ENCODE results near the gene OR2A5.

The OR2A5 gene

GRCh38 chr7:144036302-144036885 lies 12.4 kb upstream of the OR2A5 start:
- no peaks in the 10 kb centered on the region for H3F3A ChIP-seq (ENCODE audit: control insufficient read depth, insufficient read depth)
- no peaks in the 10 kb centered on the region for H3K27me3 ChIP-seq (ENCODE audit: control insufficient read depth, low read length)
- no peak overlapping the region for H3K27ac ChIP-seq (ENCODE audit: low read depth, low read length)
- H3K79me2 ChIP-seq (ENCODE audit: control insufficient read depth, low read length): no peaks in the 10 kb centered on the region
- H3K36me3 ChIP-seq (ENCODE audit: control insufficient read depth, low read length): no peaks in the 10 kb centered on the region
- H3K4me1 ChIP-seq (ENCODE audit: control insufficient read depth, low read length): no peaks in the 10 kb centered on the region
- H3K9me2 ChIP-seq (replicated peaks; ENCODE audit: control insufficient read depth, low read length): no peaks in the 10 kb centered on the region
- no peak overlapping the region for H3K4me3 ChIP-seq (ENCODE audit: low read length)
- no peak for TF ChIP-seq EZH2phosphoT487 (IDR thresholded peaks at IDR 0.05; ENCODE audit: borderline replicate concordance, low read length)
- TF ChIP-seq CTCF (IDR thresholded peaks at IDR 0.05; ENCODE audit: low read depth, low read length, poor library complexity, severe bottlenecking): no peak
- H3K9me3 ChIP-seq (ENCODE audit: control insufficient read depth, insufficient read depth, low read length): no peaks in the 10 kb centered on the region
- H4K20me1 ChIP-seq (ENCODE audit: control insufficient read depth, insufficient read depth, low read depth, low read length): no peaks in the 10 kb centered on the region
- no peak overlapping the region for H3K4me2 ChIP-seq (ENCODE audit: low read length)

- no peaks in the 10 kb centered on the region for H3K9me3 ChIP-seq (ENCODE audit: control insufficient read depth, insufficient read depth, low read length)
- no peaks in the 10 kb centered on the region for H3K27me3 ChIP-seq (ENCODE audit: control insufficient read depth, low read length)
- H3K79me2 ChIP-seq (ENCODE audit: control insufficient read depth, low read length): no peaks in the 10 kb centered on the region
- H4K20me1 ChIP-seq (ENCODE audit: control insufficient read depth, insufficient read depth, low read depth, low read length): no peaks in the 10 kb centered on the region
- no peak overlapping the region for H3K27ac ChIP-seq (ENCODE audit: low read depth, low read length)
- no peaks in the 10 kb centered on the region for H3F3A ChIP-seq (ENCODE audit: control insufficient read depth, insufficient read depth)
- H3K4me1 ChIP-seq (ENCODE audit: control insufficient read depth, low read length): no peaks in the 10 kb centered on the region
- no peaks in the 10 kb centered on the region for H3K9me2 ChIP-seq (replicated peaks; ENCODE audit: control insufficient read depth, low read length)
- no peak overlapping the region for H3K4me2 ChIP-seq (ENCODE audit: low read length)
- TF ChIP-seq CTCF (IDR thresholded peaks at IDR 0.05; ENCODE audit: low read depth, low read length, poor library complexity, severe bottlenecking): no peak
- TF ChIP-seq EZH2phosphoT487 (IDR thresholded peaks at IDR 0.05; ENCODE audit: borderline replicate concordance, low read length): no peak
- no peak overlapping the region for H3K4me3 ChIP-seq (ENCODE audit: low read length)
- H3K36me3 ChIP-seq (ENCODE audit: control insufficient read depth, low read length): no peaks in the 10 kb centered on the region
Observed at GRCh38 chr7:144037414-144038035, 11.2 kb upstream of the OR2A5 start.

GRCh38 chr7:144038887-144039286 lies 9.9 kb upstream of the OR2A5 start:
- no peak for TF ChIP-seq CTCF (IDR thresholded peaks at IDR 0.05; ENCODE audit: low read depth, low read length, poor library complexity, severe bottlenecking)
- no peak for TF ChIP-seq EZH2phosphoT487 (IDR thresholded peaks at IDR 0.05; ENCODE audit: borderline replicate concordance, low read length)
- Histone ChIP-seq H3K36me3 (ENCODE audit: control insufficient read depth, low read length) (no peaks in the 10 kb centered on the region), H3K4me2 (ENCODE audit: low read length) (no peak overlapping the region), H3K9me2 (replicated peaks; ENCODE audit: control insufficient read depth, low read length) (no peaks in the 10 kb centered on the region), H3K4me3 (ENCODE audit: low read length) (no peak overlapping the region), H3F3A (ENCODE audit: control insufficient read depth, insufficient read depth) (no peaks in the 10 kb centered on the region), H3K27ac (ENCODE audit: low read depth, low read length) (no peak overlapping the region), H3K27me3 (ENCODE audit: control insufficient read depth, low read length) (no peaks in the 10 kb centered on the region), H3K79me2 (ENCODE audit: control insufficient read depth, low read length) (no peaks in the 10 kb centered on the region), H3K4me1 (ENCODE audit: control insufficient read depth, low read length) (no peaks in the 10 kb centered on the region), H3K9me3 (ENCODE audit: control insufficient read depth, insufficient read depth, low read length) (no peaks in the 10 kb centered on the region), H4K20me1 (ENCODE audit: control insufficient read depth, insufficient read depth, low read depth, low read length) (no peaks in the 10 kb centered on the region)
